Suprapubic skin (tissue), 4 donors: ENCODE data around the gene NRAS. TPM values are rescaled to one million over a fixed set of nuclear protein-coding genes. Genes with fewer than 3 reads are reported as not detected.

Experiments used
- DNase-seq, 2 donors: peaks; one replicate each; pipeline ENCODE4 v3.0.0-alpha.2; 2019; ENCODE audit warnings: low spot score in 2 of 2
- H3K27ac ChIP-seq: fragments of 200-600 bp; sonication (generic); one replicate; pipeline ENCODE4 v1.5.1; 2019
- H3K27me3 ChIP-seq: fragments of 200-600 bp; sonication (generic); one replicate; pipeline ENCODE4 v1.5.1; 2019
- H3K36me3 ChIP-seq: fragments of 200-600 bp; sonication (generic); one replicate; pipeline ENCODE4 v1.5.1; 2019
- H3K4me1 ChIP-seq: fragments of 200-600 bp; sonication (generic); one replicate; pipeline ENCODE4 v1.5.1; 2019
- H3K4me3 ChIP-seq: fragments of 200-600 bp; sonication (generic); one replicate; pipeline ENCODE4 v1.5.1; 2019; ENCODE audit warnings: mild to moderate bottlenecking
- H3K9me3 ChIP-seq: fragments of 200-600 bp; sonication (generic); one replicate; pipeline ENCODE4 v1.5.1; 2019
- EP300 ChIP-seq: sonication (generic); formaldehyde crosslinking; IDR thresholded peaks from one replicate; pipeline ENCODE4 v1.6.1; 2017; ENCODE audit warnings: antibody characterized with exemption
- POLR2A ChIP-seq, 2 donors: fragments of 450-650 bp; IDR thresholded peaks; one replicate each; pipeline ENCODE4 v1.6.1; 2017; ENCODE audit warnings: antibody characterized with exemption in 2 of 2, mild to moderate bottlenecking in 2 of 2, moderate library complexity in 2 of 2
- POLR2AphosphoS5 ChIP-seq, 3 donors: sonication (generic); formaldehyde crosslinking; IDR thresholded peaks; one replicate each; pipeline ENCODE4 v1.6.1; 2017; ENCODE audit warnings: antibody characterized with exemption in 3 of 3
- WGBS: methylation state at CpG from one replicate; pipeline ENCODE4 v1.1.5; 2018; 5-methylcytosine and 5-hydroxymethylcytosine counted together
- total RNA-seq, 4 donors: library from RNA; depleted of rRNA; stranded (reverse); fragments of >200 nt; gene quantifications; one replicate each; pipeline ENCODE4 v1.1.0, GENCODE V29; 2016
- TF ChIP-seq, protein P1 (sequence below), 2 donors: fragments of 200-600 bp in 1 of 2; fragments of 450-650 bp in 1 of 2; sonication (generic) in 1 of 2; IDR thresholded peaks; one replicate each; pipeline ENCODE4 v1.5.1; 2016 to 2019; ENCODE audit warnings: antibody characterized with exemption in 2 of 2, mild to moderate bottlenecking in 1 of 2, moderate library complexity in 1 of 2

The NRAS gene
- total RNA-seq, 4 donors from 2014 or later: 21.8 to 41.1 (median 33.3) TPM

DNA sequence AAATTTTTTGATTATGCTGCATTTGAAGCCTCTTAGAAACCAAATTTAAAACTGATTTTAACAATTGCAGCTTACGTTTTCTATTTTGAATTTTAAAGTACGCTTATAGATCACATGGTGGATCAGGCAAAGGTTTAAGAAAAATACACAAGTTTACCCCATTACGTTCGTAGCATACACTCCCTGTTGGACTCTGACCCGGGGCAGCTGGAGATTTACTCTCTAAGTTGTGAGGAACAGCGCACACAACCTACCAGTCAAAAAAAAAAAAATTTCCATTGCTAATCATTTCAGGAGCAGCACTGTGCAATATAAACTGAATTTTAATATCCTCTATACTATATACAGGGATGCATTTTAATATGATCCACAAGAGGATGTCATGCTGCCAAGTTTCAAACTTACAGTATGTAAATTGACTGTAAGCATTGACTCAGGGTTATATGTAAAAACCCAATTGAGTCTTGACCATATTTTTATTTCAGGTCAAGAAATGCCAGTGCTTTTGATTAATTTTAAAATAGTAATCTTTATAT lies 20.8 kb upstream of the NRAS start:
- Histone ChIP-seq H3K4me3 (no peak overlapping the region), H3K27ac (no peak overlapping the region), H3K4me1 (no peaks in the 10 kb centered on the region), H3K36me3 (peaks cover 73% of the 10 kb centered on the region), H3K27me3 (no peaks in the 10 kb centered on the region), H3K9me3 (no peaks in the 10 kb centered on the region)
- WGBS: 94% methylated on average over 6 of the region's 6 CpGs
- no peak for DNase-seq
- TF ChIP-seq EP300 (no peak), POLR2A (IDR thresholded peaks at IDR 0.05) (no peak), POLR2AphosphoS5 (IDR thresholded peaks at IDR 0.05) (no peak)
- TF ChIP-seq, protein P1, sequence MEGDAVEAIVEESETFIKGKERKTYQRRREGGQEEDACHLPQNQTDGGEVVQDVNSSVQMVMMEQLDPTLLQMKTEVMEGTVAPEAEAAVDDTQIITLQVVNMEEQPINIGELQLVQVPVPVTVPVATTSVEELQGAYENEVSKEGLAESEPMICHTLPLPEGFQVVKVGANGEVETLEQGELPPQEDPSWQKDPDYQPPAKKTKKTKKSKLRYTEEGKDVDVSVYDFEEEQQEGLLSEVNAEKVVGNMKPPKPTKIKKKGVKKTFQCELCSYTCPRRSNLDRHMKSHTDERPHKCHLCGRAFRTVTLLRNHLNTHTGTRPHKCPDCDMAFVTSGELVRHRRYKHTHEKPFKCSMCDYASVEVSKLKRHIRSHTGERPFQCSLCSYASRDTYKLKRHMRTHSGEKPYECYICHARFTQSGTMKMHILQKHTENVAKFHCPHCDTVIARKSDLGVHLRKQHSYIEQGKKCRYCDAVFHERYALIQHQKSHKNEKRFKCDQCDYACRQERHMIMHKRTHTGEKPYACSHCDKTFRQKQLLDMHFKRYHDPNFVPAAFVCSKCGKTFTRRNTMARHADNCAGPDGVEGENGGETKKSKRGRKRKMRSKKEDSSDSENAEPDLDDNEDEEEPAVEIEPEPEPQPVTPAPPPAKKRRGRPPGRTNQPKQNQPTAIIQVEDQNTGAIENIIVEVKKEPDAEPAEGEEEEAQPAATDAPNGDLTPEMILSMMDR (IDR thresholded peaks at IDR 0.05): no peak

DNA sequence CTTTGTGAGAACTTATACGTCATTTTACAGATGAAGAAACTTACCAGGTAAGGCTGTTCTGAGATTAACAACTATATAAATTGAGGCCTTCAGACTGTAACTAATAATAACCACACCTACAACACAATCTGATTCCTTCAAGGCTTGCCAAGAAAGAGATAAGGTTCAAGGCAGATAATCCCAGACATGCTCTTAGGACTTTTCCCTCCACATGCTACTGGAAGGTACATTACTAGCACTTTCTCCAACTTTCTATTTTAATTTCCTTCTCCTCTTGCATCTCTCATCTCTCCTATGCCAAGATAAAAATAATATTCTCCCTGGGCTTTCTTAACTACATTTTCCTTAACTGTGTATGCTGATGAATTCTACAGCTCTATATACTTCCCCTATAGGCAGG lies 18.9 kb upstream of the NRAS start:
- WGBS: 86% methylated on average over 1 of the region's 1 CpG
- Histone ChIP-seq H3K36me3 (peaks cover 82% of the 10 kb centered on the region), H3K4me3 (no peak overlapping the region)

DNA sequence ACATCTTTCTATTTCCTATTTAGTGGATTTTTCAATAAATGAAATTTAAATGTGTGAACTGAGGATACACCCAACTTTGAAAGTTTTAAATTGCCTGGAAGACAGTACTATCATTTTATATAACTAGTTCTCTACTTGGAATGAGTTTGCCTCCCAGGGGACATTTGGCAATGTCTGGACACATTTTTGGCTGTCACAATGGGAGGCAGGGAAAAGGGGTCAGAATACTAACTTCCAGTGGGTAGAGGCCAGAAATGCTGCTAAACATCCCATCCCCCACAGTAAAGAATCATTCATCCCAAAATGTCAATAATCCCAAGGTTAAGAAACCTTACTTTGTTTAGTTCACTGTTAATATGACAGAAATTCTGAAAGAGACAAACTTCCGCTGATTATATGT lies 13.2 kb upstream of the NRAS start:
- no peak overlapping the region for H3K4me3 ChIP-seq
- no peaks in the 10 kb centered on the region for H3K4me1 ChIP-seq
- H3K27ac ChIP-seq: no peak overlapping the region
- TF ChIP-seq EP300: no peak
- no peak for TF ChIP-seq POLR2A (IDR thresholded peaks at IDR 0.05)
- no peak for TF ChIP-seq POLR2AphosphoS5 (IDR thresholded peaks at IDR 0.05)
- TF ChIP-seq, protein P1 (IDR thresholded peaks at IDR 0.05): no peak
- no peaks in the 10 kb centered on the region for H3K27me3 ChIP-seq
- peaks cover 94% of the 10 kb centered on the region for H3K36me3 ChIP-seq
- no peak for DNase-seq
- no peaks in the 10 kb centered on the region for H3K9me3 ChIP-seq
- 97% methylated on average over 1 of the region's 1 CpG for WGBS

More for the DNA sequence above, 18.9 kb upstream of the NRAS start:
- DNase-seq: no peak
- no peak for TF ChIP-seq POLR2AphosphoS5 (IDR thresholded peaks at IDR 0.05)
- no peaks in the 10 kb centered on the region for H3K4me1 ChIP-seq
- H3K9me3 ChIP-seq: no peaks in the 10 kb centered on the region
- no peak overlapping the region for H3K27ac ChIP-seq
- no peaks in the 10 kb centered on the region for H3K27me3 ChIP-seq

DNA sequence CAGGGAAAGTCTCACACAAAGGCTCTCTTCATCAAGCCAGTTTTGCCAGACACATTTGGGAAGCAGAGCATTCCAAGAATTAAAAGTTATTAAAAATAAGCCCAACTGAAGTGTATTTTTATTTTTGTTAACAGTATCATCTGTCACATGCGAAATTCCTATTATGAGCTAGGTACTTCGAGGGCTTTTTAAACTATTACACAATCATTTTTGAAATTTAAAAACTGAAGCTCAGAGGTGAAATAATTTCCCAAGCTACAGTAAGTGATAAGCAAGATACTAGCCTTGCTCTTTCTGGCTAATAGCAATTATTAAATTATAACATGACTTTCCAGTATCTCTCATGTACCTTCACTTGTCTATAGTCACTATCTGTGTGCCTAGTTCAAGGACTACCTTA lies 12.0 kb upstream of the NRAS start:
- Histone ChIP-seq H3K27me3 (no peaks in the 10 kb centered on the region), H3K9me3 (no peaks in the 10 kb centered on the region), H3K4me3 (no peak overlapping the region), H3K4me1 (no peaks in the 10 kb centered on the region), H3K27ac (no peak overlapping the region), H3K36me3 (peaks cover 93% of the 10 kb centered on the region)
- TF ChIP-seq, protein P1 (IDR thresholded peaks at IDR 0.05): no peak
- TF ChIP-seq EP300 (no peak), POLR2A (IDR thresholded peaks at IDR 0.05) (no peak), POLR2AphosphoS5 (IDR thresholded peaks at IDR 0.05) (no peak)
- no peak for DNase-seq
- WGBS: 85% methylated on average over 2 of the region's 2 CpGs

DNA sequence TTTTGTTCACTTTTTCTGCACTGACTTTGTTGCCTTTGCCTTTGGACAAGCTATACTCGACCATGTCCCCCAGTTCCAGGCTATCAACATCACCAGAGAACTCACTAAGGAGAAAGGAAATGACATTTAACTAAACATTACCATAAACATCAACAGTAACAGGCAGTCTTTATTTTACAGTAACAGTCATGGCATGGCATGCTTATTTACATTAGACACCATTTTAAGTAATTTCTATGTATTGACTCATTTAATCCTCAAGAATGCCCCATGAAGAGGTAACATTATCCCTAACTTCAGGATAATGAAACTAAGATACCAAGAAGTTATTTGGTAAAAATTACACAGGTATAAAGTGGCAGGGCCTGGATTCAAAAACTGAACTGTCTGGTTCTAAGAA lies 8.7 kb upstream of the NRAS start:
- Histone ChIP-seq H3K36me3 (peaks cover 99% of the 10 kb centered on the region), H3K4me3 (no peak overlapping the region), H3K27me3 (no peaks in the 10 kb centered on the region), H3K27ac (no peak overlapping the region), H3K4me1 (no peaks in the 10 kb centered on the region), H3K9me3 (no peaks in the 10 kb centered on the region)
- no peak for DNase-seq
- TF ChIP-seq, protein P1 (IDR thresholded peaks at IDR 0.05): no peak
- TF ChIP-seq EP300: no peak
- TF ChIP-seq POLR2A (IDR thresholded peaks at IDR 0.05): no peak
- TF ChIP-seq POLR2AphosphoS5 (IDR thresholded peaks at IDR 0.05): no peak
- WGBS: 91% methylated on average over 1 of the region's 1 CpG

DNA sequence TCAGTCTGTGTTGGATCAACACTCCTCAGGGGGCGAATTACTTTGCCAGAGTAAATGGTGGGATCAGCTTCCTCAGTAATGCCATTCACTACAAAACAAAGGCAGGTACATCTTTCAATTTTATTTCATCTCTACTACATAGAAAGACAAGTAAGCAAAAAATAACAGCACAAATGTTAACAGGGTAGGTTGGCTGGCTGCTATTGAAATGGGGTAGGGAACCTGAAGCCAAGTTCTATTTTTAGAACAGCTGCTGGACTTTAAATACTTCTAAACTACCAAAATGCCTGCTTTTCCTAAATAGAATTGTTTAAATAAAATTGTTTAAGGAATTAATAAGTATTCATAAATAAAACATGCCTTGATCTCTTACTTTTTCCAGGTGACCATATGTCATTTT lies 7.3 kb upstream of the NRAS start:
- H3K36me3 ChIP-seq: peaks cover 99% of the 10 kb centered on the region
- no peak for DNase-seq
- H3K9me3 ChIP-seq: no peaks in the 10 kb centered on the region
- no peak for TF ChIP-seq EP300
- no peak for TF ChIP-seq POLR2AphosphoS5 (IDR thresholded peaks at IDR 0.05)
- TF ChIP-seq POLR2A (IDR thresholded peaks at IDR 0.05): no peak
- TF ChIP-seq, protein P1 (IDR thresholded peaks at IDR 0.05): no peak
- H3K27me3 ChIP-seq: no peaks in the 10 kb centered on the region
- WGBS: 100% methylated on average over 1 of the region's 1 CpG
- no peak overlapping the region for H3K4me3 ChIP-seq
- no peak overlapping the region for H3K27ac ChIP-seq
- H3K4me1 ChIP-seq: no peaks in the 10 kb centered on the region
